Measurements from ENCODE around the gene IFNA4. TPM values are rescaled to one million over a fixed set of nuclear protein-coding genes. Genes with fewer than 3 reads are reported as not detected.
"Not testable (repeated sequence)": the region's sequence is repeated elsewhere in the genome, so short reads cannot be mapped to it uniquely, and the experiment has no call there.

IFNA4 gene
- total and polyA plus RNA-seq, 10 donors, result not detected

DNA sequence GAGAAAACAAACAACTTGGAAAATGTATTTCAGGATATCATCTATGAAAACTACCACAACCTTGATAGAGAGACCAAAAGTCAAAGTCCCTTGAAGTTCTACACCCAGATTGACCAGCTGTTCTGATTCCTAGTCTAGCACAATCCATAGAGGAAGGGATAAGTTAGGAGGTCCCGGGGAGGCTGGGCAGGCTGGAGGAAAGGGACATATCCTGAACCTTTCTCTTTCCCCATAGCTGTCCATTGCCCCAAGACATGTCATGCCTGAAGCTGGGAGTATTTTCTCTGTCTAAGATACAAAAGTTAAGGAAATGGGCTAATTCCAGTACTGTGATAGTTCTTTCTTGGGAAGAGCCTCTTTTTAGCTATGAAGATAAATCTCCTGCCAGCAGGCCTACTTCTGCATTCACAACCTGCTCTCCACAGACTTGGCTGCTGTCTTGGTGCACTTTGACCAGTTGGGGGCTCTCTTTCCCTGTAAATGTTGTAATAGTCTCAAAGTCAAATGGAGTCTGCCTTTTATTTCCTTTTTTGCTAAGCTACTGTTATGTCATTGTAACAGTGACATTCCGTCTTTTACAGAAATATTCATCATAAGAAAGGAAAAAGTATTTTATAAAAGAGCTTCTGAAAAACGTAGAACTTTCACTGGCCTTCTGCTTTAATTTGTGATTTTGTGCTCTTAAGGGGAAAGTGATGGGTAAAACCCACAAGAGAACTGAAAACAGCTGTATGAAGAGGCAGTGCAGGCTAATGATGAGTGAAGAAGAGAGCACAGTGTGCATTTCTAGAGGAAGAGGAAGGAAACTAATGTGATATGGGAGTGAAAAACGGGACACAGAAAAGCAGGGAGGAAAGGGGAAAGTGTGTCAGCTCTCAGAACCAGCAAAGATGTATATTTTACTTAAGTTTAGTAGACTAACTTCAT lies 4.3 kb downstream of the IFNA4 start:
- intact Hi-C loops (cut with DNase I; ENCODE audit: low total_unique reads); H3K27ac ChIP-seq; H3K36me3 ChIP-seq; DNase-seq; H3K4me3 ChIP-seq; H3K4me1 ChIP-seq; H3K9me3 ChIP-seq; H3K27me3 ChIP-seq (replicated peaks in 1 of 7): not testable (repeated sequence)
- WGBS, 5 donors, result 28 to 38% (median 30%) methylated on average over 4 of the region's 4 CpGs
- TF ChIP-seq, protein P1, sequence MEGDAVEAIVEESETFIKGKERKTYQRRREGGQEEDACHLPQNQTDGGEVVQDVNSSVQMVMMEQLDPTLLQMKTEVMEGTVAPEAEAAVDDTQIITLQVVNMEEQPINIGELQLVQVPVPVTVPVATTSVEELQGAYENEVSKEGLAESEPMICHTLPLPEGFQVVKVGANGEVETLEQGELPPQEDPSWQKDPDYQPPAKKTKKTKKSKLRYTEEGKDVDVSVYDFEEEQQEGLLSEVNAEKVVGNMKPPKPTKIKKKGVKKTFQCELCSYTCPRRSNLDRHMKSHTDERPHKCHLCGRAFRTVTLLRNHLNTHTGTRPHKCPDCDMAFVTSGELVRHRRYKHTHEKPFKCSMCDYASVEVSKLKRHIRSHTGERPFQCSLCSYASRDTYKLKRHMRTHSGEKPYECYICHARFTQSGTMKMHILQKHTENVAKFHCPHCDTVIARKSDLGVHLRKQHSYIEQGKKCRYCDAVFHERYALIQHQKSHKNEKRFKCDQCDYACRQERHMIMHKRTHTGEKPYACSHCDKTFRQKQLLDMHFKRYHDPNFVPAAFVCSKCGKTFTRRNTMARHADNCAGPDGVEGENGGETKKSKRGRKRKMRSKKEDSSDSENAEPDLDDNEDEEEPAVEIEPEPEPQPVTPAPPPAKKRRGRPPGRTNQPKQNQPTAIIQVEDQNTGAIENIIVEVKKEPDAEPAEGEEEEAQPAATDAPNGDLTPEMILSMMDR (IDR thresholded peaks at IDR 0.05 in 8 of 11, conservative IDR thresholded peaks at IDR 0.05 in 3 of 11), result peak in 7 of 11 experiments; percentile 26 to 65 (median 57)

GRCh38 chr9:21174671-21175070 lies 12.7 kb downstream of the IFNA4 start:
- 84 to 96% (median 92%) methylated on average over 2 of the region's 2 CpGs for WGBS, 5 donors
- Histone ChIP-seq H3K27ac (no peak overlapping the region), H3K9me3 (no peaks in the 10 kb centered on the region), H3K27me3 (replicated peaks in 1 of 7) (no peaks in the 10 kb centered on the region), H3K4me3 (no peak overlapping the region), H3K36me3 (no peaks in the 10 kb centered on the region), H3K4me1 (no peaks in the 10 kb centered on the region)
- no peak for TF ChIP-seq POLR2AphosphoS5 (IDR thresholded peaks at IDR 0.05)
- no peak for TF ChIP-seq POLR2A (IDR thresholded peaks at IDR 0.05)
- TF ChIP-seq, protein P1 (IDR thresholded peaks at IDR 0.05 in 8 of 11, conservative IDR thresholded peaks at IDR 0.05 in 3 of 11), result no peak
- DNase-seq, result no peak
- intact Hi-C loops (cut with DNase I; ENCODE audit: low total_unique reads), result no loop called here

DNA sequence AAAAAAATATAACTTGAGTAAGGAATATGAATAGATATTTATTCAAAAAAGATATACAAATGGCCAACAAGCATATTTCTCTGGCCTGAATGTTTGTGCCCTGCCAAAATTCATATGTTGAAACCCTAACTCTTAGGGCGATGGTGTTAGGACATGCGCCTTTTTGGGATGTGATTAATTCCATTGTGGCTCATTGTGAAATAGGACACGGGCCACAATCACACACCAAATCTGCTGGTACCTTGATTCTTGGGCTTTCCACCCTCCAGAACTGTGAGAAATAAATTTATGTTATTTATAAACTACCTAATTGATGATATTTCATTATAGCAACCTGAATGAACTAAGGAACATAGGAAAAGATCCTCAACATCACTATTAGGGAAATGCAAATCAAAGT lies 15.2 kb downstream of the IFNA4 start:
- no peak overlapping the region for H3K27ac ChIP-seq
- H3K4me3 ChIP-seq, result no peak overlapping the region
- H3K9me3 ChIP-seq, result no peaks in the 10 kb centered on the region
- no peaks in the 10 kb centered on the region for H3K36me3 ChIP-seq
- intact Hi-C loops (cut with DNase I; ENCODE audit: low total_unique reads), result no loop called here
- no peaks in the 10 kb centered on the region for H3K27me3 ChIP-seq (replicated peaks in 1 of 7)
- 79 to 92% (median 82%) methylated on average over 3 of the region's 3 CpGs for WGBS, 5 donors
- TF ChIP-seq POLR2AphosphoS5 (IDR thresholded peaks at IDR 0.05) (no peak), POLR2A (IDR thresholded peaks at IDR 0.05) (no peak)
- TF ChIP-seq, protein P1 (IDR thresholded peaks at IDR 0.05 in 8 of 11, conservative IDR thresholded peaks at IDR 0.05 in 3 of 11), result no peak
- no peaks in the 10 kb centered on the region for H3K4me1 ChIP-seq
- no peak for DNase-seq

- H3K36me3 ChIP-seq, result no peaks in the 10 kb centered on the region
- TF ChIP-seq POLR2A (IDR thresholded peaks at IDR 0.05), result no peak
- TF ChIP-seq, protein P1 (IDR thresholded peaks at IDR 0.05 in 8 of 11, conservative IDR thresholded peaks at IDR 0.05 in 3 of 11), result no peak
- no peak for TF ChIP-seq POLR2AphosphoS5 (IDR thresholded peaks at IDR 0.05)
- no peak overlapping the region for H3K27ac ChIP-seq
- H3K27me3 ChIP-seq (replicated peaks in 1 of 7), result no peaks in the 10 kb centered on the region
- no peak for DNase-seq
- no peak overlapping the region for H3K4me3 ChIP-seq
- H3K9me3 ChIP-seq, result no peaks in the 10 kb centered on the region
- 80 to 89% (median 87%) methylated on average over 1 of the region's 1 CpG for WGBS, 5 donors
- H3K4me1 ChIP-seq, result no peaks in the 10 kb centered on the region
- intact Hi-C loops (cut with DNase I; ENCODE audit: low total_unique reads), result no loop called here
These were observed 16.0 kb downstream of the IFNA4 start for GRCh38 chr9:21171351-21171750.

DNA sequence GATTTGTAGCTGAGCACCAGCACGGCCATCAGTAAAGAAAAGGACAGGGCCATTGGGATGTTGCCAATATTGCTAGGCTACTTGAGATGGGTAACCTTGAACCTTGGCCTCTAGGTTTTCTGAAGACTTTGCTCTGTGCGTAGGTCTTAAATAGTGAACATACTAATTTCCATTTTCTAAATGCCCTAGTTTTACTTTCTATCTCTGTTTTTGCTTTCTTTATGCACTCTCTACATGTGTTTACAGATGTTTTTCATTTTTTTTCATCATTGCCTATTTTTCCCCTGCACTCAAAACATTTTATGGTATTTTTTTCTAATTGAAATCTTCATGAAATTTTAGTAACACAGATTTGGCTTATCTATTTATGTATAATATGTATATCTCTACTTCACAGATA lies 20.8 kb downstream of the IFNA4 start, which contains the start of gene IFNA21:
Gene IFNA21 (minus strand): TSS at position 101 of the 400 bp plus-strand sequence. CDS start 48 bp downstream, at position 53.
- intact Hi-C loops (cut with DNase I; ENCODE audit: low total_unique reads); H3K36me3 ChIP-seq; H3K4me3 ChIP-seq; H3K27ac ChIP-seq; H3K9me3 ChIP-seq; DNase-seq; H3K4me1 ChIP-seq; H3K27me3 ChIP-seq (replicated peaks in 1 of 7): not testable (repeated sequence)
- WGBS, 5 donors, result 78 to 92% (median 85%) methylated on average over 2 of the region's 2 CpGs
